Lung (tissue), 12 donors: ENCODE data around the gene GLCCI1. TPM values are rescaled to one million over a fixed set of nuclear protein-coding genes. Genes with fewer than 3 reads are reported as not detected.
A peak's percentile ranks its signal among the peaks of the same experiment; 100 is the strongest.

ENCODE experiments used
- ATAC-seq: fragments of 200-7000 bp; cut with Tn5 transposase; one replicate; pipeline ENCODE4 v1.9.1; 2020; ENCODE audit warnings: moderate number of reproducible peaks; ENCODE audit not compliant: insufficient read depth, low FRiP score
- DNase-seq, 3 donors: peaks; one replicate each; pipeline ENCODE4 v3.0.0-alpha.2; 2013 to 2017
- H3K27ac ChIP-seq, 2 donors: one replicate each; pipeline ENCODE4 v1.5.1; 2013; ENCODE audit warnings: mild to moderate bottlenecking in 2 of 2, moderate library complexity in 2 of 2, control low read depth in 1 of 2, inconsistent platforms in 1 of 2, low read depth in 1 of 2, low read length in 1 of 2
- H3K27me3 ChIP-seq, 3 donors: one replicate each; pipeline ENCODE4 v1.5.1; 2013; ENCODE audit warnings: low read length in 2 of 3; ENCODE audit not compliant: control insufficient read depth in 3 of 3, insufficient read depth in 3 of 3
- H3K36me3 ChIP-seq, 4 donors: one replicate each; pipeline ENCODE4 v1.5.1; 2013; ENCODE audit warnings: low read length in 4 of 4, mild to moderate bottlenecking in 1 of 4, moderate library complexity in 1 of 4; ENCODE audit not compliant: control insufficient read depth in 4 of 4, insufficient read depth in 4 of 4
- H3K4me1 ChIP-seq, 5 donors: one replicate each; pipeline ENCODE4 v1.5.1; 2013; ENCODE audit warnings: low read length in 5 of 5, mild to moderate bottlenecking in 2 of 5, moderate library complexity in 1 of 5; ENCODE audit not compliant: control insufficient read depth in 5 of 5, insufficient read depth in 5 of 5
- H3K4me3 ChIP-seq: one replicate; pipeline ENCODE4 v1.5.1; 2013; ENCODE audit warnings: mild to moderate bottlenecking, control low read depth, moderate library complexity
- H3K9ac ChIP-seq, 2 donors: one replicate each; pipeline ENCODE4 v1.5.1; 2013; ENCODE audit warnings: low read length in 2 of 2, control low read depth in 1 of 2; ENCODE audit not compliant: insufficient read depth in 1 of 2
- H3K9me3 ChIP-seq, 4 donors: one replicate each; pipeline ENCODE4 v1.5.1; 2013; ENCODE audit warnings: low read length in 3 of 4, mild to moderate bottlenecking in 1 of 4, moderate library complexity in 1 of 4; ENCODE audit not compliant: control insufficient read depth in 4 of 4, insufficient read depth in 3 of 4
- CTCF ChIP-seq: IDR thresholded peaks from 2 replicates; pipeline ENCODE4 v1.5.1; 2012; ENCODE audit warnings: mild to moderate bottlenecking; ENCODE audit errors: control extremely low read depth, extremely low read depth
- WGBS, 2 donors: extraction: QIAGEN DNeasy Blood & Tissue Kit; methylation state at CpG; one replicate each; pipeline ENCODE4 v1.1.7; 2013; 5-methylcytosine and 5-hydroxymethylcytosine counted together
- polyA plus RNA-seq, 2 donors: library from polyadenylated mRNA; stranded (reverse); fragments of 200-250 nt; gene quantifications; one replicate each; pipeline ENCODE4 v1.2.1, GENCODE V29; 2013
- total RNA-seq, 2 donors: library from RNA; depleted of rRNA in 1 of 2; stranded (reverse); fragments of >200 nt in 1 of 2; gene quantifications; one replicate each; pipeline ENCODE4 v1.2.1, GENCODE V29; 2014 to 2021
- donor health status: control.
- donor health status: control.
- donor health status: Bipolar disorder and iron deficiency.
- donor health status: healthy.
- donor health status: DM: yes; HTN: yes; CAD: no.

The GLCCI1 gene
- total and polyA plus RNA-seq, 4 donors, result 2.5 to 60.2 (median 21.0) TPM

GRCh38 chr7:8014399-8014798, 45.8 kb downstream of the GLCCI1 start:
- TF ChIP-seq CTCF, result no peak
- H3K9me3 ChIP-seq, result no peaks in the 10 kb centered on the region
- peaks cover 0 to 2% (median 0%) of the 10 kb centered on the region in 5 donors for H3K4me1 ChIP-seq
- H3K4me3 ChIP-seq, result no peak overlapping the region
- H3K27ac ChIP-seq, result no peak overlapping the region
- no peak overlapping the region for H3K9ac ChIP-seq
- DNase-seq (peak in 2 of 3 donors; percentile 15 to 29), ATAC-seq (no peak)
- no peaks in the 10 kb centered on the region for H3K27me3 ChIP-seq
- H3K36me3 ChIP-seq, result no peaks in the 10 kb centered on the region

- H3K4me3 ChIP-seq, result no peak overlapping the region
- no peak overlapping the region for H3K27ac ChIP-seq
- 44 to 69% methylated on average over 1 of the region's 1 CpG for WGBS, 2 donors
- no peak for TF ChIP-seq CTCF
- no peak overlapping the region for H3K9ac ChIP-seq
- H3K9me3 ChIP-seq, result no peaks in the 10 kb centered on the region
- no peak for ATAC-seq
- DNase-seq, result no peak
- H3K27me3 ChIP-seq, result no peaks in the 10 kb centered on the region
- H3K36me3 ChIP-seq, result peaks cover 0 to 2% (median 0%) of the 10 kb centered on the region in 4 donors
- H3K4me1 ChIP-seq, result peaks cover 0 to 2% (median 0%) of the 10 kb centered on the region in 5 donors
Observed at GRCh38 chr7:8015100-8015745, 46.6 kb downstream of the GLCCI1 start.

DNA sequence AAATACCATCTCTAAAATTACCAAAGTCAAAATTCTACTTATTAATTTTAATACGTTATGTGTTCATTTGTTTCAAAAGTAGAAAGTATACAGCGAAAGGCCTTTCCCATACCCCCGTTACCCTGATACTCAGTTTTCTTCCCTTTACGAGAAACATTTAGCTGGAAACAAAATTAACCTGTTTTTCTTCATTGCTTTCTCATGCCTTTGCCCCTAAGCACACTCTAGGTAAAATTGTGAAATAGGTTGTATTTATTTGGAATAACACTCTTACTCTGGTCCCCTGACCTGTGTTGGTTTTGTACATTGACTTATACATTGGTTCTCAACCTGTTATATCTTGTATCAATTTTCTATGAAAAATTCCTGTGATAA, 47.1 kb downstream of the GLCCI1 start:
- ATAC-seq (no peak), DNase-seq (no peak)
- TF ChIP-seq CTCF, result no peak
- no peak overlapping the region for H3K4me3 ChIP-seq
- peaks cover 0 to 4% (median 0%) of the 10 kb centered on the region in 4 donors for H3K36me3 ChIP-seq
- H3K4me1 ChIP-seq, result peaks cover 0 to 2% (median 0%) of the 10 kb centered on the region in 5 donors
- whole genome bisulfite sequencing, 2 donors, result 85 to 98% methylated on average over 4 of the region's 4 CpGs
- H3K9me3 ChIP-seq, result no peaks in the 10 kb centered on the region
- H3K27me3 ChIP-seq, result no peaks in the 10 kb centered on the region
- no peak overlapping the region for H3K27ac ChIP-seq
- H3K9ac ChIP-seq, result no peak overlapping the region

GRCh38 chr7:8017423-8017822, 48.8 kb downstream of the GLCCI1 start:
- H3K27ac ChIP-seq, result no peak overlapping the region
- peaks cover 0 to 4% (median 0%) of the 10 kb centered on the region in 4 donors for H3K36me3 ChIP-seq
- no peak for ATAC-seq
- peaks cover 0 to 2% (median 0%) of the 10 kb centered on the region in 5 donors for H3K4me1 ChIP-seq
- no peak overlapping the region for H3K9ac ChIP-seq
- WGBS, 2 donors, result 83 to 94% methylated on average over 1 of the region's 1 CpG
- no peaks in the 10 kb centered on the region for H3K27me3 ChIP-seq
- no peaks in the 10 kb centered on the region for H3K9me3 ChIP-seq
- no peak overlapping the region for H3K4me3 ChIP-seq
- TF ChIP-seq CTCF, result no peak
- DNase-seq, result no peak
